ENCODE measurements around the gene FOXL1.

The FOXL1 gene

GRCh38 chr16:86537486-86537885, 40.9 kb upstream of the FOXL1 start:
- no peaks in the 10 kb centered on the region for H3K4me1 ChIP-seq (ENCODE audit: control insufficient read depth, insufficient read depth, low read length)
- DNase-seq (ENCODE audit: low read depth), result no peak
- H3K9me3 ChIP-seq (ENCODE audit: control insufficient read depth, low read length), result no peaks in the 10 kb centered on the region
- no peak overlapping the region for H3K9ac ChIP-seq (ENCODE audit: low read length)
- H3K4me3 ChIP-seq (ENCODE audit: low read length), result no peak overlapping the region
- H3K27me3 ChIP-seq (replicated peaks; ENCODE audit: control insufficient read depth, insufficient read depth, low read length), result no peaks in the 10 kb centered on the region
- peaks cover 56% of the 10 kb centered on the region for H3K36me3 ChIP-seq (ENCODE audit: control insufficient read depth, insufficient read depth, low read length, severe bottlenecking)

GRCh38 chr16:86538196-86538780, 40.1 kb upstream of the FOXL1 start:
- no peak for DNase-seq (ENCODE audit: low read depth)
- H3K36me3 ChIP-seq (ENCODE audit: control insufficient read depth, insufficient read depth, low read length, severe bottlenecking), result peaks cover 59% of the 10 kb centered on the region
- no peaks in the 10 kb centered on the region for H3K27me3 ChIP-seq (replicated peaks; ENCODE audit: control insufficient read depth, insufficient read depth, low read length)
- H3K9me3 ChIP-seq (ENCODE audit: control insufficient read depth, low read length), result no peaks in the 10 kb centered on the region
- H3K4me1 ChIP-seq (ENCODE audit: control insufficient read depth, insufficient read depth, low read length), result no peaks in the 10 kb centered on the region
- no peak overlapping the region for H3K9ac ChIP-seq (ENCODE audit: low read length)
- H3K4me3 ChIP-seq (ENCODE audit: low read length), result no peak overlapping the region

GRCh38 chr16:86540894-86541293, 37.5 kb upstream of the FOXL1 start:
- H3K9me3 ChIP-seq (ENCODE audit: control insufficient read depth, low read length), result no peaks in the 10 kb centered on the region
- H3K9ac ChIP-seq (ENCODE audit: low read length), result no peak overlapping the region
- H3K36me3 ChIP-seq (ENCODE audit: control insufficient read depth, insufficient read depth, low read length, severe bottlenecking), result peaks cover 63% of the 10 kb centered on the region
- H3K27me3 ChIP-seq (replicated peaks; ENCODE audit: control insufficient read depth, insufficient read depth, low read length), result no peaks in the 10 kb centered on the region
- H3K4me3 ChIP-seq (ENCODE audit: low read length), result no peak overlapping the region
- H3K4me1 ChIP-seq (ENCODE audit: control insufficient read depth, insufficient read depth, low read length), result no peaks in the 10 kb centered on the region
- DNase-seq (ENCODE audit: low read depth), result no peak

- no peak overlapping the region for H3K4me3 ChIP-seq (ENCODE audit: low read length)
- H3K36me3 ChIP-seq (ENCODE audit: control insufficient read depth, insufficient read depth, low read length, severe bottlenecking), result peaks cover 69% of the 10 kb centered on the region
- DNase-seq (ENCODE audit: low read depth), result no peak
- H3K4me1 ChIP-seq (ENCODE audit: control insufficient read depth, insufficient read depth, low read length), result no peaks in the 10 kb centered on the region
- H3K27me3 ChIP-seq (replicated peaks; ENCODE audit: control insufficient read depth, insufficient read depth, low read length), result no peaks in the 10 kb centered on the region
- H3K9ac ChIP-seq (ENCODE audit: low read length), result no peak overlapping the region
- no peaks in the 10 kb centered on the region for H3K9me3 ChIP-seq (ENCODE audit: control insufficient read depth, low read length)
Observed at GRCh38 chr16:86541560-86541959, 36.8 kb upstream of the FOXL1 start.

GRCh38 chr16:86542756-86543750, 35.3 kb upstream of the FOXL1 start:
- DNase-seq (ENCODE audit: low read depth), result no peak
- no peak overlapping the region for H3K9ac ChIP-seq (ENCODE audit: low read length)
- H3K36me3 ChIP-seq (ENCODE audit: control insufficient read depth, insufficient read depth, low read length, severe bottlenecking), result peaks cover 72% of the 10 kb centered on the region
- no peak overlapping the region for H3K4me3 ChIP-seq (ENCODE audit: low read length)
- H3K4me1 ChIP-seq (ENCODE audit: control insufficient read depth, insufficient read depth, low read length), result no peaks in the 10 kb centered on the region
- H3K27me3 ChIP-seq (replicated peaks; ENCODE audit: control insufficient read depth, insufficient read depth, low read length), result no peaks in the 10 kb centered on the region
- no peaks in the 10 kb centered on the region for H3K9me3 ChIP-seq (ENCODE audit: control insufficient read depth, low read length)

GRCh38 chr16:86545481-86545880, 32.9 kb upstream of the FOXL1 start:
- no peaks in the 10 kb centered on the region for H3K27me3 ChIP-seq (replicated peaks; ENCODE audit: control insufficient read depth, insufficient read depth, low read length)
- H3K4me1 ChIP-seq (ENCODE audit: control insufficient read depth, insufficient read depth, low read length), result no peaks in the 10 kb centered on the region
- H3K9ac ChIP-seq (ENCODE audit: low read length), result no peak overlapping the region
- no peak for DNase-seq (ENCODE audit: low read depth)
- no peaks in the 10 kb centered on the region for H3K9me3 ChIP-seq (ENCODE audit: control insufficient read depth, low read length)
- H3K4me3 ChIP-seq (ENCODE audit: low read length), result no peak overlapping the region
- H3K36me3 ChIP-seq (ENCODE audit: control insufficient read depth, insufficient read depth, low read length, severe bottlenecking), result peaks cover 62% of the 10 kb centered on the region

GRCh38 chr16:86545954-86546637, 32.3 kb upstream of the FOXL1 start:
- Histone ChIP-seq H3K9me3 (ENCODE audit: control insufficient read depth, low read length) (no peaks in the 10 kb centered on the region), H3K4me1 (ENCODE audit: control insufficient read depth, insufficient read depth, low read length) (no peaks in the 10 kb centered on the region), H3K9ac (ENCODE audit: low read length) (no peak overlapping the region), H3K4me3 (ENCODE audit: low read length) (no peak overlapping the region), H3K27me3 (replicated peaks; ENCODE audit: control insufficient read depth, insufficient read depth, low read length) (no peaks in the 10 kb centered on the region), H3K36me3 (ENCODE audit: control insufficient read depth, insufficient read depth, low read length, severe bottlenecking) (peaks cover 60% of the 10 kb centered on the region)
- no peak for DNase-seq (ENCODE audit: low read depth)

- DNase-seq (ENCODE audit: low read depth), result no peak
- H3K4me3 ChIP-seq (ENCODE audit: low read length), result no peak overlapping the region
- no peak overlapping the region for H3K9ac ChIP-seq (ENCODE audit: low read length)
- H3K4me1 ChIP-seq (ENCODE audit: control insufficient read depth, insufficient read depth, low read length), result no peaks in the 10 kb centered on the region
- no peaks in the 10 kb centered on the region for H3K9me3 ChIP-seq (ENCODE audit: control insufficient read depth, low read length)
- H3K27me3 ChIP-seq (replicated peaks; ENCODE audit: control insufficient read depth, insufficient read depth, low read length), result no peaks in the 10 kb centered on the region
- H3K36me3 ChIP-seq (ENCODE audit: control insufficient read depth, insufficient read depth, low read length, severe bottlenecking), result peaks cover 60% of the 10 kb centered on the region
Observed at GRCh38 chr16:86546638-86547013, 31.7 kb upstream of the FOXL1 start.

- H3K36me3 ChIP-seq (ENCODE audit: control insufficient read depth, insufficient read depth, low read length, severe bottlenecking), result peaks cover 60% of the 10 kb centered on the region
- no peaks in the 10 kb centered on the region for H3K4me1 ChIP-seq (ENCODE audit: control insufficient read depth, insufficient read depth, low read length)
- H3K9ac ChIP-seq (ENCODE audit: low read length), result no peak overlapping the region
- no peak for DNase-seq (ENCODE audit: low read depth)
- no peak overlapping the region for H3K4me3 ChIP-seq (ENCODE audit: low read length)
- H3K9me3 ChIP-seq (ENCODE audit: control insufficient read depth, low read length), result no peaks in the 10 kb centered on the region
- H3K27me3 ChIP-seq (replicated peaks; ENCODE audit: control insufficient read depth, insufficient read depth, low read length), result no peaks in the 10 kb centered on the region
Observed at GRCh38 chr16:86547286-86547685, 31.1 kb upstream of the FOXL1 start.

GRCh38 chr16:86549076-86549892, 29.1 kb upstream of the FOXL1 start:
- Histone ChIP-seq H3K4me1 (ENCODE audit: control insufficient read depth, insufficient read depth, low read length) (peaks cover 2% of the 10 kb centered on the region), H3K36me3 (ENCODE audit: control insufficient read depth, insufficient read depth, low read length, severe bottlenecking) (peaks cover 55% of the 10 kb centered on the region), H3K4me3 (ENCODE audit: low read length) (no peak overlapping the region), H3K9me3 (ENCODE audit: control insufficient read depth, low read length) (no peaks in the 10 kb centered on the region), H3K9ac (ENCODE audit: low read length) (no peak overlapping the region), H3K27me3 (replicated peaks; ENCODE audit: control insufficient read depth, insufficient read depth, low read length) (no peaks in the 10 kb centered on the region)
- DNase-seq (ENCODE audit: low read depth), result no peak

GRCh38 chr16:86549893-86550190, 28.5 kb upstream of the FOXL1 start:
- Histone ChIP-seq H3K9ac (ENCODE audit: low read length) (no peak overlapping the region), H3K27me3 (replicated peaks; ENCODE audit: control insufficient read depth, insufficient read depth, low read length) (no peaks in the 10 kb centered on the region), H3K4me1 (ENCODE audit: control insufficient read depth, insufficient read depth, low read length) (peaks cover 4% of the 10 kb centered on the region), H3K36me3 (ENCODE audit: control insufficient read depth, insufficient read depth, low read length, severe bottlenecking) (peaks cover 55% of the 10 kb centered on the region), H3K4me3 (ENCODE audit: low read length) (no peak overlapping the region), H3K9me3 (ENCODE audit: control insufficient read depth, low read length) (no peaks in the 10 kb centered on the region)
- no peak for DNase-seq (ENCODE audit: low read depth)

Measured in adipocyte (in vitro differentiated cells).